IPS-NIHi11 (cell line): ENCODE data around the gene DNAJA4.
"Not testable (repeated sequence)": the region's sequence is repeated elsewhere in the genome, so short reads cannot be mapped to it uniquely, and the experiment has no call there.

ENCODE experiments used
- DNase-seq: peaks from one replicate; pipeline ENCODE4 v3.0.0; 2012; ENCODE audit warnings: mixed read lengths, low spot score

Gene DNAJA4

GRCh38 chr15:78244101-78244500, 20.3 kb upstream of the DNAJA4 start:
- no peak for DNase-seq

GRCh38 chr15:78244893-78245292, 19.5 kb upstream of the DNAJA4 start:
- no peak for DNase-seq

GRCh38 chr15:78245392-78245791, 19.0 kb upstream of the DNAJA4 start:
- DNase-seq: not testable (repeated sequence)

GRCh38 chr15:78245976-78246620, 18.3 kb upstream of the DNAJA4 start:
- DNase-seq: not testable (repeated sequence)

GRCh38 chr15:78247911-78248310, 16.5 kb upstream of the DNAJA4 start:
- DNase-seq: no peak

GRCh38 chr15:78249131-78249530, 15.2 kb upstream of the DNAJA4 start:
- no peak for DNase-seq

- DNase-seq: no peak
Observed at GRCh38 chr15:78251136-78251535, 13.2 kb upstream of the DNAJA4 start.

GRCh38 chr15:78255421-78256043, 8.8 kb upstream of the DNAJA4 start:
- DNase-seq: no peak

- DNase-seq: no peak
Observed at GRCh38 chr15:78256044-78256437, 8.3 kb upstream of the DNAJA4 start.

- no peak for DNase-seq
Observed at GRCh38 chr15:78257681-78258080, 6.7 kb upstream of the DNAJA4 start.

GRCh38 chr15:78259232-78259631, 5.1 kb upstream of the DNAJA4 start:
- no peak for DNase-seq

- no peak for DNase-seq
Observed at GRCh38 chr15:78260489-78260888, 3.9 kb upstream of the DNAJA4 start.

GRCh38 chr15:78261062-78261461, 3.3 kb upstream of the DNAJA4 start:
- DNase-seq: no peak

GRCh38 chr15:78263351-78263781, 996 bp upstream of the DNAJA4 start:
- no peak for DNase-seq

GRCh38 chr15:78263907-78264303, 457 bp upstream of the DNAJA4 start:
- no peak for DNase-seq

- no peak for DNase-seq
Observed at GRCh38 chr15:78265137-78265460, 737 bp downstream of the DNAJA4 start.

GRCh38 chr15:78265752-78266224, 1.4 kb downstream of the DNAJA4 start:
- no peak for DNase-seq

GRCh38 chr15:78266229-78266628, 1.9 kb downstream of the DNAJA4 start:
- DNase-seq: no peak

- DNase-seq: no peak
Observed at GRCh38 chr15:78266806-78267205, 2.4 kb downstream of the DNAJA4 start.

- DNase-seq: no peak
Observed at GRCh38 chr15:78272316-78272715, 8.0 kb downstream of the DNAJA4 start.

- DNase-seq: no peak
Observed at GRCh38 chr15:78272776-78273175, 8.4 kb downstream of the DNAJA4 start.

- no peak for DNase-seq
Observed at GRCh38 chr15:78274994-78275393, 10.6 kb downstream of the DNAJA4 start.

- DNase-seq: no peak
Observed at GRCh38 chr15:78276064-78276943, 11.9 kb downstream of the DNAJA4 start.
